ENCODE data around the gene IL1F10. TPM values are rescaled to one million over a fixed set of nuclear protein-coding genes. Genes with fewer than 3 reads are reported as not detected.

IL1F10 gene
- total and polyA plus RNA-seq, 2 of the 13 experiments (the other 11 are each of a cell fraction or from before 2014, with no cell fraction given) = not detected

GRCh38 chr2:113036763-113037162 lies 31.0 kb upstream of the IL1F10 start:
- no TSS peak for BruUV-seq (replicated peaks)
- Histone ChIP-seq H4K20me1 (ENCODE audit: insufficient read depth, low read length) (no peaks in the 10 kb centered on the region), H3K4me1 (ENCODE audit: insufficient read depth, low read length) (no peaks in the 10 kb centered on the region), H3K27ac (ENCODE audit: extremely low read length, insufficient read depth, low read length) (no peak overlapping the region), H3K27me3 (ENCODE audit: control insufficient read depth in 1 of 2, insufficient read depth in 2 of 2, low read length in 2 of 2) (peaks cover 0 to 4% of the 10 kb centered on the region in 2 experiments; a peak in 1 of 5 replicates), H3K79me2 (ENCODE audit: insufficient read depth, low read length) (no peaks in the 10 kb centered on the region), H3K36me3 (replicated peaks in 1 of 2; ENCODE audit: control insufficient read depth in 1 of 2, insufficient read depth in 2 of 2, low read length in 2 of 2) (no peaks in the 10 kb centered on the region), H3K9ac (ENCODE audit: insufficient read depth, low read depth, low read length) (no peak overlapping the region), H3K4me2 (ENCODE audit: low read depth, low read length) (no peak overlapping the region), H3K9me3 (ENCODE audit: low read length) (no peaks in the 10 kb centered on the region), H3K4me3 (replicated peaks in 1 of 3; ENCODE audit: insufficient read depth in 1 of 3, low read depth in 2 of 3, low read length in 3 of 3) (no peak overlapping the region), H2AFZ (ENCODE audit: low read length) (no peak overlapping the region)
- TF ChIP-seq ZNF12 (CRISPR knock-in tag; IDR thresholded peaks at IDR 0.05) (no peak), RFXANK (CRISPR knock-in tag; IDR thresholded peaks at IDR 0.05) (no peak), BCL3 (CRISPR knock-in tag; IDR thresholded peaks at IDR 0.05) (no peak), ZNF615 (CRISPR knock-in tag; IDR thresholded peaks at IDR 0.05; ENCODE audit: borderline replicate concordance) (no peak), ZNF580 (CRISPR knock-in tag; IDR thresholded peaks at IDR 0.05; ENCODE audit: borderline replicate concordance, low read depth) (no peak), ZNF598 (CRISPR knock-in tag; IDR thresholded peaks at IDR 0.05; ENCODE audit: borderline replicate concordance) (no peak), POLR2AphosphoS2 (IDR thresholded peaks at IDR 0.05; ENCODE audit: low read depth, low read length) (no peak), SMYD3 (CRISPR knock-in tag; IDR thresholded peaks at IDR 0.05) (no peak), RELA (CRISPR knock-in tag; IDR thresholded peaks at IDR 0.05) (no peak), ZBTB14 (CRISPR knock-in tag; IDR thresholded peaks at IDR 0.05) (no peak)
- WGBS (ENCODE audit: low lambda C conversion rate) = 56% methylated on average over 9 of the region's 9 CpGs
- CTCF ChIA-PET (ENCODE audit: low intra/inter-chr PET ratio, low total read pairs) = no interaction called here
- in situ Hi-C loops (cut with HindIII; ENCODE audit: extremely low pct_ligation_motif_present, low pct_unique_long_range_greater_than_20kb) (no loop called here), intact Hi-C loops (cut with micrococcal nuclease; ENCODE audit: unreplicated experiment) (no loop called here)
- FAIRE-seq = no peak
- POLR2A ChIA-PET = no interaction called here
- ATAC-seq = no peak
- DNase-seq (ENCODE audit: low spot score) = no peak

Data from HepG2 (cell line).